H1 (cell line): ENCODE results near the gene RHOG. TPM values are rescaled to one million over a fixed set of nuclear protein-coding genes. Genes with fewer than 3 reads are reported as not detected.

Source experiments
- ATF2 ChIP-seq: IDR thresholded peaks from 2 replicates; pipeline ENCODE4 v1.6.1; 2012; ENCODE audit warnings: low read length, inconsistent platforms
- ATF3 ChIP-seq: IDR thresholded peaks from 2 replicates; pipeline ENCODE4 v1.6.1; 2011; ENCODE audit warnings: low read depth, mild to moderate bottlenecking, low read length; ENCODE audit not compliant: insufficient read depth
- BCL11A ChIP-seq, 2 experiments: IDR thresholded peaks; one replicate each; pipeline ENCODE4 v1.6.1; 2011; ENCODE audit warnings: low read depth in 2 of 2, low read length in 2 of 2, mild to moderate bottlenecking in 2 of 2
- CHD1 ChIP-seq: IDR thresholded peaks from 2 replicates; pipeline ENCODE4 v1.6.1; 2012; ENCODE audit warnings: low read depth, low read length, improper control_type of control experiment
- CHD2 ChIP-seq: IDR thresholded peaks from 2 replicates; pipeline ENCODE4 v1.6.1; 2012; ENCODE audit warnings: low read length, improper control_type of control experiment
- CTBP2 ChIP-seq: IDR thresholded peaks from 2 replicates; pipeline ENCODE4 v1.7.0; 2011; ENCODE audit warnings: borderline replicate concordance, mild to moderate bottlenecking, moderate library complexity, mixed read lengths, low read length; ENCODE audit not compliant: insufficient read depth, insufficient read length
- EP300 ChIP-seq, 2 experiments: IDR thresholded peaks; 1 replicate in 1 of 2; 2 replicates in 1 of 2; pipeline ENCODE4 v1.6.1; 2011 to 2012; ENCODE audit warnings: low read depth in 2 of 2, low read length in 2 of 2, mild to moderate bottlenecking in 2 of 2, borderline replicate concordance in 1 of 2, inconsistent platforms in 1 of 2, moderate library complexity in 1 of 2
- GABPA ChIP-seq: IDR thresholded peaks from 2 replicates; pipeline ENCODE4 v1.6.1; 2011; ENCODE audit warnings: mild to moderate bottlenecking, low read length, moderate library complexity, borderline replicate concordance; ENCODE audit not compliant: insufficient read depth
- GTF2F1 ChIP-seq: IDR thresholded peaks from 2 replicates; pipeline ENCODE4 v1.6.1; 2012; ENCODE audit warnings: low read depth, low read length, improper control_type of control experiment, borderline replicate concordance
- JUND ChIP-seq: IDR thresholded peaks from 2 replicates; pipeline ENCODE4 v1.6.1; 2011; ENCODE audit warnings: mild to moderate bottlenecking, improper control_type of control experiment, low read length
- KDM4A ChIP-seq: IDR thresholded peaks from one replicate; pipeline ENCODE4 v1.7.1; 2012; ENCODE audit warnings: low read depth, mild to moderate bottlenecking, moderate library complexity, low read length, inconsistent platforms; ENCODE audit not compliant: severe bottlenecking
- MAX ChIP-seq: IDR thresholded peaks from 2 replicates; pipeline ENCODE4 v1.6.1; 2012; ENCODE audit warnings: inconsistent platforms
- PHF8 ChIP-seq: fragments of 200-600 bp; sonication (generic); conservative IDR thresholded peaks from 2 replicates; pipeline ENCODE4 v1.7.1; 2012; ENCODE audit warnings: low read depth, mild to moderate bottlenecking, inconsistent platforms, low read length, moderate library complexity
- POU5F1 ChIP-seq: IDR thresholded peaks from 2 replicates; pipeline ENCODE4 v1.6.1; 2011; ENCODE audit warnings: low read depth, mild to moderate bottlenecking, low read length, moderate library complexity
- RAD21 ChIP-seq, 2 experiments: IDR thresholded peaks in 1 of 2; conservative IDR thresholded peaks in 1 of 2; 2 replicates each; pipeline ENCODE4 v1.6.1; 2011; ENCODE audit warnings: low read depth in 2 of 2, low read length in 2 of 2, improper control_type of control experiment in 1 of 2, inconsistent platforms in 1 of 2, mild to moderate bottlenecking in 1 of 2, moderate library complexity in 1 of 2
- SP2 ChIP-seq: IDR thresholded peaks from 2 replicates; pipeline ENCODE4 v1.6.1; 2012; ENCODE audit warnings: mild to moderate bottlenecking, low read length, inconsistent platforms
- TAF1 ChIP-seq: IDR thresholded peaks from 2 replicates; pipeline ENCODE4 v1.6.1; 2011; ENCODE audit warnings: mild to moderate bottlenecking, low read depth, low read length
- TAF7 ChIP-seq: optimal IDR thresholded peaks from 2 replicates; pipeline ENCODE3; 2011; ENCODE audit warnings: low read depth, mild to moderate bottlenecking, inconsistent platforms, low read length, moderate library complexity, borderline replicate concordance
- TBP ChIP-seq: IDR thresholded peaks from 2 replicates; pipeline ENCODE4 v1.6.1; 2011; ENCODE audit warnings: low read depth, low read length, improper control_type of control experiment
- TEAD4 ChIP-seq: IDR thresholded peaks from 2 replicates; pipeline ENCODE4 v1.6.1; 2012; ENCODE audit warnings: low read depth, low read length, inconsistent platforms, mixed read lengths
- ZNF274 ChIP-seq: IDR thresholded peaks from 2 replicates; pipeline ENCODE4 v1.7.0; 2012; ENCODE audit warnings: low read length, borderline replicate concordance; ENCODE audit errors: extremely low read depth
- polyA plus RNA-seq, 7 experiments: library from polyadenylated mRNA; depleted of rRNA in 3 of 7; stranded (reverse) in 5 of 7; unstranded in 2 of 7; fragments of >200 nt in 5 of 7; fragments of 200-250 nt in 2 of 7; gene quantifications; 1 replicate in 5 of 7; 2 replicates in 1 of 7; 4 replicates in 1 of 7; pipeline versions ENCODE4 v1.2.1 to v1.2.3, GENCODE V29; 2011 to 2013; ENCODE audit warnings: missing spikeins in 2 of 7, mixed read lengths in 2 of 7
- total RNA-seq: library from RNA; stranded (reverse); fragmentation: NEBNext Ultra II Directional; extraction: Animal tissue kit (Norgen Biotek cat#: 25700); gene quantifications from 2 replicates; pipeline ENCODE4 v1.2.1, GENCODE V29; 2021

RHOG gene
- total and polyA plus RNA-seq, 2 of the 8 experiments (the other 6 are each of a cell fraction or from before 2014, with no cell fraction given): 28.3 to 69.6 TPM

GRCh38 chr11:3797329-3798090 is 43.2 kb downstream of the RHOG start, which contains the start of gene NUP98 (continued):
- no peak for TF ChIP-seq ATF2
- TF ChIP-seq EP300 (IDR thresholded peaks at IDR 0.05; ENCODE audit: borderline replicate concordance in 1 of 2, low read depth in 2 of 2, low read length in 2 of 2): no peak; a peak in 1 of 3 replicates
- peak; percentile 49; the same call in 1 of the 2 replicates for TF ChIP-seq GTF2F1
- TF ChIP-seq PHF8: peak; percentile 99
- no peak for TF ChIP-seq KDM4A
- no peak for TF ChIP-seq GABPA
- peak; percentile 91 for TF ChIP-seq JUND
- peak; percentile 83 for TF ChIP-seq TBP
- TF ChIP-seq RAD21 (IDR thresholded peaks at IDR 0.05 in 1 of 2, conservative IDR thresholded peaks at IDR 0.05 in 1 of 2; ENCODE audit: low read depth in 2 of 2, low read length in 2 of 2): no peak
- TF ChIP-seq ATF3: peak; percentile 69; the same call in 1 of the 2 replicates
- TF ChIP-seq MAX: peak; percentile 99
- peak; percentile 87 for TF ChIP-seq TAF1
- TF ChIP-seq POU5F1: no peak
- peak; percentile 78 for TF ChIP-seq TAF7
- TF ChIP-seq TEAD4: 0 out of 2 replicates have a peak, but pooled peaks have one; percentile 38
- TF ChIP-seq CTBP2: peak; percentile 5
- no peak for TF ChIP-seq CHD1
- no peak for TF ChIP-seq BCL11A (IDR thresholded peaks at IDR 0.05; ENCODE audit: low read depth in 2 of 2, low read length in 2 of 2)
- TF ChIP-seq CHD2: peak; percentile 86
- TF ChIP-seq ZNF274: no peak
- TF ChIP-seq SP2: peak; percentile 72
